Mesenchymal stem cell (in vitro differentiated cells and primary cell): ENCODE results near the gene UBTD1.
A peak's percentile ranks its signal among the peaks of the same experiment; 100 is the strongest.

Experiments used
- DNase-seq: peaks from one replicate; pipeline ENCODE4 v3.0.0-alpha.2; 2013
- H2AFZ ChIP-seq: one replicate; pipeline ENCODE4 v1.6.1; 2013; ENCODE audit warnings: low read depth, mild to moderate bottlenecking, control low read depth, inconsistent platforms, low read length, moderate library complexity
- H2AK5ac ChIP-seq: 2 replicates; pipeline ENCODE4 v1.6.1; 2013; ENCODE audit warnings: low read length, moderate library complexity, mild to moderate bottlenecking, inconsistent platforms; ENCODE audit not compliant: severe bottlenecking
- H2BK120ac ChIP-seq: one replicate; pipeline ENCODE4 v1.6.1; 2013; ENCODE audit warnings: low read depth, mild to moderate bottlenecking, inconsistent platforms, low read length, moderate library complexity
- H2BK12ac ChIP-seq, 2 experiments: one replicate each; pipeline ENCODE4 v1.6.1; 2013; ENCODE audit warnings: inconsistent platforms in 2 of 2, low read length in 2 of 2, mild to moderate bottlenecking in 2 of 2, moderate library complexity in 2 of 2, control low read depth in 1 of 2
- H2BK15ac ChIP-seq: one replicate; pipeline ENCODE4 v1.6.1; 2013; ENCODE audit warnings: mild to moderate bottlenecking, low read depth, inconsistent platforms; ENCODE audit not compliant: poor library complexity, severe bottlenecking
- H2BK5ac ChIP-seq: 2 replicates; pipeline ENCODE4 v1.6.1; 2013; ENCODE audit warnings: low read depth, mild to moderate bottlenecking, low read length, control low read depth, inconsistent platforms; ENCODE audit not compliant: poor library complexity, severe bottlenecking
- H3K14ac ChIP-seq, 2 experiments: one replicate each; pipeline ENCODE4 v1.6.1; 2013; ENCODE audit warnings: inconsistent platforms in 2 of 2, low read length in 2 of 2, control low read depth in 1 of 2, mild to moderate bottlenecking in 1 of 2, moderate library complexity in 1 of 2
- H3K18ac ChIP-seq, 2 experiments: one replicate each; pipeline ENCODE4 v1.6.1; 2013; ENCODE audit warnings: inconsistent platforms in 2 of 2, low read length in 2 of 2, control low read depth in 1 of 2, low read depth in 1 of 2, mild to moderate bottlenecking in 1 of 2
- H3K23ac ChIP-seq, 2 experiments: one replicate each; pipeline ENCODE4 v1.6.1; 2013; ENCODE audit warnings: inconsistent platforms in 2 of 2, low read length in 2 of 2, mild to moderate bottlenecking in 2 of 2, moderate library complexity in 2 of 2, control low read depth in 1 of 2
- H3K27ac ChIP-seq: 2 replicates; pipeline ENCODE4 v1.5.1; 2013; ENCODE audit warnings: mild to moderate bottlenecking, moderate library complexity, low read length, control low read depth, inconsistent platforms; ENCODE audit not compliant: poor library complexity, severe bottlenecking
- H3K27me3 ChIP-seq, 2 experiments: 2 replicates each; pipeline versions ENCODE4 v1.6.1 to v1.7.0; 2013; ENCODE audit warnings: low read length in 2 of 2, mild to moderate bottlenecking in 2 of 2, moderate library complexity in 2 of 2, control low read depth in 1 of 2, inconsistent platforms in 1 of 2; ENCODE audit not compliant: control insufficient read depth in 1 of 2, insufficient read depth in 1 of 2
- H3K36me3 ChIP-seq, 2 experiments: 2 replicates each; pipeline versions ENCODE4 v1.6.1 to v1.7.0; 2013; ENCODE audit warnings: low read length in 2 of 2, control low read depth in 1 of 2, inconsistent platforms in 1 of 2, low read depth in 1 of 2, mild to moderate bottlenecking in 1 of 2; ENCODE audit not compliant: insufficient read depth in 2 of 2, control insufficient read depth in 1 of 2
- H3K4ac ChIP-seq, 2 experiments: one replicate each; pipeline ENCODE4 v1.6.1; 2013; ENCODE audit warnings: inconsistent platforms in 2 of 2, low read length in 2 of 2, mild to moderate bottlenecking in 2 of 2, moderate library complexity in 2 of 2, control low read depth in 1 of 2, low read depth in 1 of 2
- H3K4me1 ChIP-seq: 2 replicates; pipeline ENCODE4 v1.6.1; 2013; ENCODE audit warnings: low read depth, low read length, control low read depth; ENCODE audit not compliant: control insufficient read depth, insufficient read depth
- H3K4me2 ChIP-seq: 2 replicates; pipeline ENCODE4 v1.6.1; 2013; ENCODE audit warnings: low read length, mild to moderate bottlenecking, inconsistent platforms; ENCODE audit not compliant: poor library complexity, severe bottlenecking
- H3K4me3 ChIP-seq, 2 experiments: 2 replicates each; pipeline versions ENCODE4 v1.5.1 to v1.7.0; 2013; ENCODE audit warnings: low read length in 2 of 2, mild to moderate bottlenecking in 2 of 2, control low read depth in 1 of 2, low read depth in 1 of 2; ENCODE audit not compliant: insufficient read depth in 1 of 2
- H3K79me1 ChIP-seq: replicated peaks from 2 replicates; pipeline ENCODE4 v1.6.1; 2013; ENCODE audit warnings: mild to moderate bottlenecking, control low read depth, low read length, inconsistent platforms; ENCODE audit not compliant: poor library complexity, severe bottlenecking
- H3K9ac ChIP-seq: 2 replicates; pipeline ENCODE4 v1.7.0; 2013; ENCODE audit warnings: mild to moderate bottlenecking, low read length, moderate library complexity
- H3K9me3 ChIP-seq: 2 replicates; pipeline ENCODE4 v1.7.0; 2013; ENCODE audit warnings: mild to moderate bottlenecking, low read length; ENCODE audit not compliant: control insufficient read depth
- H4K8ac ChIP-seq: one replicate; pipeline ENCODE4 v1.6.1; 2013; ENCODE audit warnings: inconsistent platforms, mild to moderate bottlenecking, low read length, moderate library complexity
- H4K91ac ChIP-seq: one replicate; pipeline ENCODE4 v1.6.1; 2013; ENCODE audit warnings: mild to moderate bottlenecking, low read length, inconsistent platforms
- WGBS: methylation state at CpG from one replicate; pipeline ENCODE4 v1.1.7; 2013; ENCODE audit warnings: mixed read lengths; 5-methylcytosine and 5-hydroxymethylcytosine counted together

UBTD1 gene

DNA sequence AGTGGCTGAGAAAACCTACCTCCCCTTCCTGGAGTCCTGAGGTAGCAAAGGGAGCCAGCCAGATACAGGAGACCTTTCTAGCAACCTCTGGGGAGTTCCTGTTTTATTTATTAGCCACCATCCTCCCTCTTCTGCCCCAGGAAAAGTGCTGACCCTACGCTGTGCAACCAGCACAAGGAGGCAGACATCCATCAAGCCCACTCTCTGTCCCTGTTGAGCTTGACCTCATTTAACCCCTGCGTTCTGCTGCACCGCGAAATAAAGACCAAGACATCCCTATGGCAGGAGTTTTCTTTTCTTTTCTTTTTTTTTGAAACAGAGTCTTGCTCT is 48.5 kb downstream of the UBTD1 start:
- H2AK5ac ChIP-seq = no peak overlapping the region
- H4K8ac ChIP-seq = peak overlapping the region; percentile 60
- 44% methylated on average over 4 of the region's 4 CpGs for WGBS
- H3K14ac ChIP-seq = peak overlapping the region in 1 of 2 experiments; percentile 6
- peak overlapping the region; percentile 57 to 92 for H3K18ac ChIP-seq
- H3K27me3 ChIP-seq = no peaks in the 10 kb centered on the region
- H3K4me3 ChIP-seq = no peak overlapping the region
- peaks cover 24% of the 10 kb centered on the region for H3K79me1 ChIP-seq
- peak overlapping the region; percentile 57 to 72 for H3K4ac ChIP-seq
- H3K4me2 ChIP-seq = no peak overlapping the region
- no peak overlapping the region for H2BK120ac ChIP-seq
- H3K23ac ChIP-seq = no peak overlapping the region
- H2BK5ac ChIP-seq = no peak overlapping the region
- peak overlapping the region in 1 of 2 experiments; percentile 83 for H2BK12ac ChIP-seq
- DNase-seq = peak; percentile 34
- no peak overlapping the region for H2BK15ac ChIP-seq
- H3K36me3 ChIP-seq = peaks cover 0 to 31% of the 10 kb centered on the region in 2 experiments
- peaks cover 43% of the 10 kb centered on the region for H3K4me1 ChIP-seq
- peak overlapping the region; percentile 83 for H4K91ac ChIP-seq
- H3K9me3 ChIP-seq = no peaks in the 10 kb centered on the region
- no peak overlapping the region for H2AFZ ChIP-seq
- H3K27ac ChIP-seq = no peak overlapping the region
- no peak overlapping the region for H3K9ac ChIP-seq

DNA sequence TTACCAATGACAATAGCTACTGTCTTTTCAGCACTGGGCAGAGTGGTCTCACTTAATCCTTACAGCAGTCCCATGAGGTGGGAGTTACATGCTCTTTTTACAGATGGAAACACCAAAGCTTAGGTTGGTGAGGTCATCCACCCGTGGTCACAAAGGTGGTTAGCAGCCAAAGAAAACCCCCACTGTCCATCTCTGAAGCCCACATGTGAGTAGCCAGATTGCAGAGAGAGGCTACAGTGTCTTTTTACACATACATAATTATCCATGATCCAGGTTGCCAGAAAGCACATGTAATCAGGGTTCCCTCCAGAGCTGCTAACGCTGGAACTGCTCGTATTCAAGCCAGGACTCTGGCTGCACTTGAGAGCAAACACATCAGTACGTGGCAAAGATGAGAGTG is 49.2 kb downstream of the UBTD1 start:
- Histone ChIP-seq H3K9me3 (no peaks in the 10 kb centered on the region), H3K23ac (no peak overlapping the region), H4K8ac (no peak overlapping the region), H3K4me2 (no peak overlapping the region), H2BK12ac (peak overlapping the region; percentile 18 to 69), H3K9ac (no peak overlapping the region), H3K4me3 (no peak overlapping the region), H3K14ac (no peak overlapping the region), H3K79me1 (peaks cover 25% of the 10 kb centered on the region), H3K4ac (peak overlapping the region in 1 of 2 experiments; percentile 37), H3K27ac (no peak overlapping the region), H2AK5ac (no peak overlapping the region), H3K27me3 (no peaks in the 10 kb centered on the region), H3K4me1 (peaks cover 36% of the 10 kb centered on the region), H2BK15ac (no peak overlapping the region), H2BK5ac (no peak overlapping the region), H3K18ac (no peak overlapping the region), H2BK120ac (no peak overlapping the region), H4K91ac (no peak overlapping the region), H3K36me3 (peaks cover 0 to 34% of the 10 kb centered on the region in 2 experiments), H2AFZ (no peak overlapping the region)
- WGBS = 71% methylated on average over 4 of the region's 4 CpGs
- peak; percentile 38 for DNase-seq

DNA sequence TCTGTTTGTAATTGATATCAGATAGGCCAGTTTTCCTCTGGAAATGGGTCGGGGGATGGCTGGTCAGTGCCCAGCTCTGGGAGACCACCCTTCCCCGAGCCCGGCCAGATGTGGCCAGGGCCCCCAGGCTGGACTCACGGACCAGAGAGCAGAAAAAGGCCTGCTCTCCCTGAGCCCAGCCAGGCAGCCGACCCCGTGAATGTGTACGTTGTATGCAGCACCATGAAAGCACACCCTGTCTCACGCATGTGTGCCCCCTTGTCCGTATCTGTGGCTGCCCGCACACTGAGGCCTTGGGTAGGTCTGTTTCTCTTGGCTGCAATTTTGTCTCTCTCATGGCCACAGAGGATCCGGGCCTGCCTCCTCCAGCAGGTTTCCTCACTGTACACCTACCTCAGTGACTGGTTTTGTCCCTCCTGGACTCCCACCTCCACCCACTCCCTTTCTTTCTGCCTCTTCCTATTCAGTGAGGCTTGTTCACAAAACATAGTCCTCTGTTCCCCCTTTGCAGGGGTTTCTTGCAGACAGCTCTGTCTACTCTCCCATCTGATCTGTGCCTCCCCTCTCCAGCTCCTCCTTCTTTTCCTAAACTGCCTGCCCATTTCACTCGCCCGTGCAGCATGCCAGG is 50.2 kb downstream of the UBTD1 start:
- Histone ChIP-seq H4K91ac (no peak overlapping the region), H3K4me2 (no peak overlapping the region), H3K4ac (peak overlapping the region in 1 of 2 experiments; percentile 67), H3K27ac (no peak overlapping the region), H2AFZ (no peak overlapping the region), H2BK120ac (no peak overlapping the region), H3K4me3 (no peak overlapping the region), H2BK15ac (no peak overlapping the region), H3K27me3 (no peaks in the 10 kb centered on the region), H2BK12ac (peak overlapping the region in 1 of 2 experiments; percentile 91), H3K9ac (peak overlapping the region; percentile 23), H3K14ac (peak overlapping the region in 1 of 2 experiments; percentile 55), H2BK5ac (no peak overlapping the region), H3K18ac (peak overlapping the region; percentile 84 to 91), H3K4me1 (peaks cover 34% of the 10 kb centered on the region), H3K79me1 (peaks cover 25% of the 10 kb centered on the region), H4K8ac (peak overlapping the region; percentile 22), H2AK5ac (no peak overlapping the region), H3K36me3 (peaks cover 0 to 38% of the 10 kb centered on the region in 2 experiments), H3K23ac (no peak overlapping the region), H3K9me3 (no peaks in the 10 kb centered on the region)
- DNase-seq = no peak
- WGBS = 88% methylated on average over 13 of the region's 13 CpGs

DNA sequence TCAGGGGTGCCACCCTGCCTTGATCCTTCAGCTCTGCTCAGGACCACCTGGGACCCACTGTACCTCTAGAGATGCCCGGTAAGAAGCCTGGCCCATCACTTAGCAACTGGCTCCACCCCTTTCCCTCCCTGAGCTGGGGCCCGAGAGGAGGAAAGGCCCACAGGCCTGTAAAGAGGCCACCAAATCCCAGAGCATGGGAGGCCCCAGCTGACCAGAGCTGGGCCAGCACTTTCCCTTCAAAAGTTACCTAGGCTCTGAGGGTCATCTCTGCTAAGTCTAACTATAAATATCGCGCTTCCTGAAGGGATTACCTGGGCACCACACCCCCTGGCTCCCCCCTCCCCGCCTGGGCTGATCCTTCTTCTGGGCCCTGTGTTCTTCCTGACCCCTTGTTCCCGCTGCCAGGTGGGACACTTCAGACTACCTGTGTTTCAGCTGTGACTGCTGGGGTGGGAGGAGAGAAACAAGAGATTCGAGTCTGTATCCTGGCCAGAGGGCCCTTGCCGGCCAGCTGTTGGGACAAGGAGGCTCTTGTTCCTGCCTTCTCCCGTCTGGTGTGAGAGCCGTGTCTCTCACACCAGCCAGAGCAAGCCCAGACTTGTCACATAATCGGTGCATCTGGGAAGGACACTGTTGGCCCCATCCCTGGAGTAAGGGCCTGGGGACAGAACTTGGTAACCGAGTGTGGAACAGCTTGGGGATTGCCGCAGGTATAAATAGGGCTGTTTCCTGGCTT is 51.0 kb downstream of the UBTD1 start:
- H2BK120ac ChIP-seq = peak overlapping the region; percentile 74
- 51% methylated on average over 12 of the region's 13 CpGs for WGBS
- H3K9me3 ChIP-seq = no peaks in the 10 kb centered on the region

More for the DNA sequence above, 51.0 kb downstream of the UBTD1 start:
- H3K14ac ChIP-seq = peak overlapping the region in 1 of 2 experiments; percentile 86
- DNase-seq = peak; percentile 45
- no peak overlapping the region for H3K4me3 ChIP-seq
- peaks cover 25% of the 10 kb centered on the region for H3K79me1 ChIP-seq
- peak overlapping the region; percentile 64 for H2BK15ac ChIP-seq
- peaks cover 0 to 38% of the 10 kb centered on the region in 2 experiments for H3K36me3 ChIP-seq
- H3K9ac ChIP-seq = peak overlapping the region; percentile 61
- no peak overlapping the region for H3K4me2 ChIP-seq
- H2AK5ac ChIP-seq = peak overlapping the region; percentile 91
- no peaks in the 10 kb centered on the region for H3K27me3 ChIP-seq
- H4K91ac ChIP-seq = peak overlapping the region; percentile 95
- peak overlapping the region; percentile 63 to 84 for H3K18ac ChIP-seq
- peaks cover 34% of the 10 kb centered on the region for H3K4me1 ChIP-seq
- peak overlapping the region; percentile 99 for H4K8ac ChIP-seq
- peak overlapping the region; percentile 22 for H3K27ac ChIP-seq
- no peak overlapping the region for H2BK5ac ChIP-seq
- H2BK12ac ChIP-seq = peak overlapping the region; percentile 90 to 97
- H3K4ac ChIP-seq = peak overlapping the region; percentile 7 to 96
- H3K23ac ChIP-seq = peak overlapping the region in 1 of 2 experiments; percentile 5
- H2AFZ ChIP-seq = peak overlapping the region; percentile 36
